HG03432 (cell line): ENCODE measurements around the gene ERC2.
A peak's percentile ranks its signal among the peaks of the same experiment; 100 is the strongest.

Experiments
- ATAC-seq: cut with Tn5 transposase; IDR thresholded peaks from one replicate; pipeline ENCODE4 v1.9.1; 2021; ENCODE audit warnings: mild to moderate bottlenecking, moderate library complexity; ENCODE audit not compliant: unreplicated experiment

Gene ERC2

GRCh38 chr3:55521738-55522421 is 946.4 kb downstream of the ERC2 start:
- ATAC-seq = no peak

- ATAC-seq = no peak
These were observed 947.1 kb downstream of the ERC2 start for GRCh38 chr3:55521064-55521737.

GRCh38 chr3:55519019-55519418 is 949.2 kb downstream of the ERC2 start:
- no peak for ATAC-seq

- ATAC-seq = no peak
These were observed 949.8 kb downstream of the ERC2 start for GRCh38 chr3:55518451-55518850.

- ATAC-seq = no peak
These were observed 951.8 kb downstream of the ERC2 start for GRCh38 chr3:55516392-55517030.

- ATAC-seq = no peak
These were observed 952.6 kb downstream of the ERC2 start for GRCh38 chr3:55515550-55516246.

- no peak for ATAC-seq
These were observed 953.3 kb downstream of the ERC2 start for GRCh38 chr3:55514962-55515361.

GRCh38 chr3:55512571-55513343 is 955.5 kb downstream of the ERC2 start:
- no peak for ATAC-seq

GRCh38 chr3:55511895-55512570 is 956.2 kb downstream of the ERC2 start:
- ATAC-seq = peak; percentile 53

- ATAC-seq = no peak
These were observed 959.9 kb downstream of the ERC2 start for GRCh38 chr3:55508335-55508734.

- no peak for ATAC-seq
These were observed 960.5 kb downstream of the ERC2 start for GRCh38 chr3:55507808-55508207.

GRCh38 chr3:55505776-55506175 is 962.5 kb downstream of the ERC2 start:
- ATAC-seq = no peak

GRCh38 chr3:55505102-55505501 is 963.2 kb downstream of the ERC2 start:
- peak; percentile 44 for ATAC-seq

GRCh38 chr3:55501905-55502304 is 966.4 kb downstream of the ERC2 start:
- ATAC-seq = no peak

- ATAC-seq = no peak
These were observed 967.5 kb downstream of the ERC2 start for GRCh38 chr3:55500555-55501330.

GRCh38 chr3:55498520-55498919 is 969.7 kb downstream of the ERC2 start:
- ATAC-seq = no peak

- ATAC-seq = no peak
These were observed 971.0 kb downstream of the ERC2 start for GRCh38 chr3:55497250-55497649.

GRCh38 chr3:55494976-55495375 is 973.3 kb downstream of the ERC2 start:
- no peak for ATAC-seq

GRCh38 chr3:55492976-55493375 is 975.3 kb downstream of the ERC2 start:
- ATAC-seq = no peak
